ENCODE data around the gene TIFAB.
A peak's percentile ranks its signal among the peaks of the same experiment; 100 is the strongest.

The TIFAB gene

GRCh38 chr5:135458356-135458755 lies 6.2 kb upstream of the TIFAB start:
- DNase-seq (ENCODE audit: low read depth) = no peak

DNA sequence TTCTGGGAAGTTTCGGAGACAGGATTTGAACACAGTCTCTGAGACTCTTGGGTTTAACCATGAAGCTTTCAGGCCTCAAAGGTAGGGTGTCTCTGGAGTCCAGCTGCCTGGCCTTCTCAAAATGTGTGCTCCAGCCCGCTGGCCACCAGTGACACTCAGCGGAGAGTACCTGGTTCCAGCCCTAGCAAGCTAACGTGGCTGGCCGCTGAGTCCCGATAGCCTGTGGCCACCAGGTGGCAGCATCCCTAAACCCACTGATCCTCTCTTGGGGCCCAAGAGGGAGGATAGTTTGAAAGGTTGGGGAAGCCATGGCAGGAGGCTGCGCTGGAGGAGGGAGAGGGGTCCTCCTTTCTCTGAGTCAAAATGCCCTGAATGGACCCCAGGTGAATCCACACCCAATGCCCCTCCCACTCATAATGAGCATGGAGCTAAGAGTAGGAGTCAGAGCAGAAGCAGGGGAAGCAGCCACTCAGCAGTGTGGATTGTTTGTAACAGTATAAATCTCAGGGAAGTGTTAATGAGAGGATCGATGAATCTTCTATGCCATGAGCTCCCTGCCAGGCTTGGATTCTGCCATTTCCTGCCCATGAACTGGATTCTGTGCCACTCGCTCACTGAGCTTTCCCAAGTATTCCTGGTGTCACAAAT lies 5.4 kb upstream of the TIFAB start:
- peak; percentile 68 for DNase-seq (ENCODE audit: low read depth)

DNA sequence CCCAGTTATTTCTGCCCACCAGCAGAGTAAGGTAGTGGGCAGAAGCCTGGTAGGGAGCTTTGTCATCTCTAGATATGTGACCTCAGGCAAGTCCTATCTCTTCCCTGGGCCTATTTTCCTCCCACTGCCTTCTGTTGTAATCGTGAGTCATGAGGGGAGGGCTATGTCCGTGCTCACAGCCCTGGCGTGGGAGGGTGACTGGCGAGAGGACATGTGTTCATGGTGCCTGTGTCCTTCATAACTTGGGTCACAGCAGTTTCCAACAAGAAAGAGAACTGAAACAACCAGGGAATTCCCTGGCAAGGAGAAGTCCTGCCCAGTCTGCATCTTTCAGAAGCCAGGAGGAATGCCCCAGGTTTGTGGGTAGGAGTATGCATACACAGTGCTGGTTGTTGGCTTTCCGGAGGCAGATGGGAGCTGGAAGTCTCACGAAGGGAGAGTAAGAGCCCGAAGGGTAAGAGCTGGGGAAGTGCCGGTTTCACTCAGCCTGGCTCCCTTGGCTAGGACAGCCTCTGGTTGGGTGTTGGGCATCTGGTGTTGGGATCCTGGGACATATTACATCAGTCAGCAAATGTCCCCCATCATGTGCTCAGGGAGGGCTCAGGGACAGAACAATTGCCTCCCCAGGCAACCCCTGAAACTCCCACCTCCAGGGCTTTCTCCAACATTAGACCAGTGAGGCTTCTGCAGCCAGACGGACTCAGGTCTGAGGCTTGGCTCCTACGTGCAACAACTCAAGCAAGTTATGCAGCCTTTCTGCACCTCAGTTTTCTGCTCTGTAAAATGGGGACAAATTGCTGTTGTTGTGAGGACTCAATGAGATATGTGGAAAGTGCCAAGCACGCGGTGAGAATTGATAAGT lies 4.3 kb upstream of the TIFAB start:
- DNase-seq (ENCODE audit: low read depth) = peak; percentile 95

- DNase-seq (ENCODE audit: low read depth) = no peak
These were observed 3.7 kb upstream of the TIFAB start for GRCh38 chr5:135455876-135456237.

DNA sequence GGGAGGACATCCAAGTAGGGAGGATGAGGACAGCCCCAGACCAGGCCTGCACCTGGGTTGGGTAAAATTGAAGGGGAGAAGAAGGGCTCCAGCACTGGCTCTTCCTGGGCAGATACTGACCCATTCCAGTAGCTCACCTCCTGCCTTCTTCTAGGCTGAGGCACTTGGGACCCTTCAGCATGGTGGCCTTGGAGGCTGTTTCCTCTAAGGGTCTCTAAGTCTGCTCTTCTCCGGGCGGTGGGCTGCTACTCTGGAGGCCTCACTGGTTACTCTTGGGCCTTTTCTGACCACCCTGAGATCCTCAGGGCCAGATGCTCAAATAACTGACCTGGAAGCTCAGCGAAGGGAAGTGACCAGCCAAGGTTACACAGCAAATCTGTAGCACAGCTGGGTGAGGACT lies 2.8 kb upstream of the TIFAB start:
- DNase-seq (ENCODE audit: low read depth) = no peak

GRCh38 chr5:135453613-135454012 lies 1.5 kb upstream of the TIFAB start:
- DNase-seq (ENCODE audit: low read depth) = no peak

DNA sequence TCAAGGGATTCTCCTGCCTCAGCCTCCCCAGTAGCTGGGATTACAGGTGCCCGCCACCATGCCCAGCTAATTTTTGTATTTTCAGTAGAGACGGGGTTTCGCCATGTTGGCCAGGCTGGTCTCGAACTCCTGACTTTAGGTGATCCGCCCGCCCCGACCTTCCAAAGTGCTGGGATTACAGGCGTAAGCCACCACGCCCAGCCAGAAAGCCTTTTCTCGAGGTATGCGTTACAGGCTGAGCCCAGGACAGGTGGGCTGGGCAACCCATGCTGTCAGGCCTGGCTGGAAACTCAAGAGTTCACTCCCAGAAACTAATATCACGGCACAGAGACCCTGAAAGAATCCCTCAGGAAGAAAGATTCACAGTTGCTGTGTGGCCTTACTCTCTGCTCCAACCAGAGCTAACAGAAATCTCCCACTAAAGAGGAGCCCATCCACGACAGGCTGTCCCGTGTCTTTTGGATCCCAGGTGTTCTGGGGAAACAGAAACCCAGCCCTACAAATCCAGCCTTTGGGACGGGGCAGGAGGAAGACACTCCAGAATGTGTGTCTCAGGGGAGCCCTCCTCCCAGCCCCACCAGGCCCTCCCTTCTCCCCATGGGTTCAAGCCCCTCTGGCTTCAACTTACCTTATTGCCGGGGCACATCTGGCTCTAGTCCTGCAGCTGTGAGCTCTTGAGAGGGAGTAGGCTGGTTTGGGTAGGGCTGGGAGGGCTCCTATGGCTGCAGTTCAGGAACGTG lies 400 bp downstream of the TIFAB start:
- no peak for DNase-seq (ENCODE audit: low read depth)

- DNase-seq (ENCODE audit: low read depth) = no peak
These were observed 1.2 kb downstream of the TIFAB start for GRCh38 chr5:135450952-135451351.

GRCh38 chr5:135450336-135450735 lies 1.8 kb downstream of the TIFAB start:
- DNase-seq (ENCODE audit: low read depth) = no peak

GRCh38 chr5:135449644-135450043 lies 2.5 kb downstream of the TIFAB start:
- no peak for DNase-seq (ENCODE audit: low read depth)

DNA sequence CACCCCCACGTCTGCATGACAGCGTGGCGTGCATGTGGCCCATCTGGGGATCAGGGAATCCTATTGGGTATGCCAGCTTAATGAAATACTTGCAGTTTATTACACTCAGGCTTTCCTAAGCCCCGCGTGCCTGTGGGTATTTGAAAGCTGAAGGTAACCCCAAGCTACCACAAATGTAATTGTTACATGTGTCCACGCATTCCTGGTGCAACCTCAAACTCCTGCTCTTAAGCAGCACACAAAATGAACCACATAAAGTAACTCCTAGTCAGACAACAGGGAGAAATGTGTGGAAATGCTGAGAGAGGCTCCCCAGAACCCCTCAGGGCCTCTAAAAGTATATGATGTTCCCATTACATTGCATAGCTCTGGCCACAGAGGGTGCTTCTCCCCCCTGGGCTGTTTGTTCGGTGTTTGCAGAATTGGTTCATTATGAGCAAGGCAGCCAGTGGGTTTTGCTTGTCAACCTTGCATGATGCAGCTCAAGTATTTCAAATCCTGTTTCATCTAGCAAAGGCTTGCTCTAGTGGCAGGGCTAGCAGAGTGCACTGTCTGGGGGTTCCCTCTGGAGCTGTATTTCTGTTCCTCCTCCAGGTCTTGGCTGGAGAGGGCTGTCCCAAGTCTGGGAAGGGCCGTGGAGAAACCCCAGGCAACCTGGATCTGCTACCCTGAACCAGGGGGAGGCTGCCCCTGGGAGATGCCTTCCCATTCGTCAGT lies 3.2 kb downstream of the TIFAB start:
- DNase-seq (ENCODE audit: low read depth) = no peak

DNA sequence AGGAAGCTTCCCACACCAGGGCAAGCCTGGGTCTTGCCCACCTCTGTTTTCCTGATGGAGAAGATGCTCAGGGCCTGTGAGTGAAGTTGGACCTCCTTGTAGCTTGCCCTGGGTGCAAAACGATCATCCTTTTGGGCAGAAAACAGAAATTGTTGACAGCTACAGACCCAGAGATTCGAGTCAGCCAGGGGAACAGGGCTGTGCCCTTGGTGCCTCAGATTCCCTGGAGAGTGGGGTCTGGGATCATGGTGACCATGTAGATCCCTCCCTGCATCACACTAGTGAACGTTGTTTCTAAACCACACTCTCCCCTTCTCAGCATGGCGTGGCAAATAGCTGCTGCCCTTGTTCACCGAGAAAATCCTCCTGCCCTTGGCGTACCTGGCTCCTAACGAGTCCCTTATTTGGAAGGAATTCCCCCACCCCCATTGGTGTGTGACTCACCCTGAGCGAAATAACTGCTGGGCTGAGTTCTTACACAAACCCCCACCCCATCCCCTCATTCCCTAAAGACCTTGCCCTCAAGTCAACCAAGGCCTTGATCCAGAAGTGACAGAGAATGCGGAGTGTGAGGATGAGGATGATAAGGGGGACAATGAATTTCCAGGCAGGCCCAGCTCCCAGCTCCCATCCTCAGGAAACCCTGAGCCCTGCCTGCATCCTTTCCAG lies 3.9 kb downstream of the TIFAB start:
- DNase-seq (ENCODE audit: low read depth) = no peak

DNA sequence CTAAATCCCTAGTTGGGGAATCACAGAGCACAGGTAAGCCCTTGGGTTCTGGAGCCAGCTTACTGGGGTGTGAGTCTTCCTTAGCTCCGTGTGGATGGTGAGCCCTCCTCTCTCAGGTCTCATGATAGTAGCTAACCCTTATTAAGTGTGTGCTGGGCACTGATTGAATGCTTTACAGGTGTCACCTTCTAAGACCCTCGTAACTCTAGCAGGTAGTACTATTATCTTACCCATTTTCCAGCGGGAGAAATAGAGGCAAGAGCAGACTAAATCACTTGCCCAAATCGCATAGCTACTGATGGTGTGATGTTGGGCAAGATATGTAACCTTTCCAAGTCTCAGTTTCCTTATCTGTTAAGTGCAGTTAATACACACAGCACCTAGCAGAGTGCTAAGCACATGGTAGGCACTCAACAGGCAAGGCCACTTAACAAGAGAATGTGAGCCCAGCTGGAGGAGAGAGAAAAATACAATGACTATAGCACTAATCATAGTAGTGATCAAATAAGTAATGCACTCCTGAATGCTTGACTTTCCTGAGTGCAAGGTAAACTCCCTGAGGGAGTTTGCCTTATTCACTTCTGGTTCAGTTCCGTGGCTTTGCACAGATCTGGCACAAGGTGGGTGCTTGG lies 4.7 kb downstream of the TIFAB start, which contains the start of gene DCANP1:
Gene DCANP1, minus strand, starts transcription at position 51 of the 632 bp plus-strand sequence. CDS start 240 bp downstream, outside the sequence.
- no peak for DNase-seq (ENCODE audit: low read depth)

DNA sequence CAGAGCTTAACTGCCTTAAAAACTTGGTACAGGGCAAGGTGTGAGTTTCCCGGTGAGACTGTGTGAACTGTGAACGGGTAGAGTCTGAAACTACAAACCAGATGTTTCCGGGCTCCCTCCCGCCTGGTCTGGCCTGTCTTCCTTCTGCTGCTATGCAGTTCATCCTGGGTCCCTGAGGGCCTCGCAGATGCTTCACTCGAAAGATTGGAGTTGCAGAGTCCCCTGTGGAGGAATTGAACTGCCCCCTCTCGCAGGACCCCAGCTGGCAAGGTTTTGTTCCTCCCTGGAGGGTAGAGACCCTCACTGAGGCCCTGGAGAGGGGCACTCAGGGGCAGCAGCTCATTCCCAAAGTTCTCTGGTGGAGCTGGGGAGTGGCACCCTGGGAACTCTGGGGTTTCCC lies 5.5 kb downstream of the TIFAB start:
- no peak for DNase-seq (ENCODE audit: low read depth)

- DNase-seq (ENCODE audit: low read depth) = no peak
These were observed 5.9 kb downstream of the TIFAB start for GRCh38 chr5:135446206-135446605.

GRCh38 chr5:135445306-135445985 lies 6.7 kb downstream of the TIFAB start:
- no peak for DNase-seq (ENCODE audit: low read depth)

DNA sequence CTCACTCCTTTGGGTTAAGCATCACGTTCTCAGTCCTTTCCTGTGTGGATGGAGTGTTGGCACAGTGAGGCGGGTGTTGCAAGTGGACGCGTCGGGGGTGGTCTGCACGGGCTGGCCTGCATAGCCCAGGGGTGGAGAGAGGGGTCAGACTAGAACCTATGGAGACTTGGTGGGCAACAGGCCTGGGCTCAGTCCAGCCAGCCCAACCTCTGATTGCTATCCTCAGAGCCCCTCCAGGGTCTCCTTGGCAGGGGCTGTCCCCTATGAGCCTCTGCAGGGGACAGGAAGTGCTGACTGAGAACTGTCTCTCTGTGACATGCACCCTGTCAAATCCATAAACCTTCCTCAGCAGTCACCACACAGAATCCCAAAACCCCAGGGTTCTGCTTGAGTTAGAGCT lies 7.3 kb downstream of the TIFAB start:
- DNase-seq (ENCODE audit: low read depth) = no peak

DNA sequence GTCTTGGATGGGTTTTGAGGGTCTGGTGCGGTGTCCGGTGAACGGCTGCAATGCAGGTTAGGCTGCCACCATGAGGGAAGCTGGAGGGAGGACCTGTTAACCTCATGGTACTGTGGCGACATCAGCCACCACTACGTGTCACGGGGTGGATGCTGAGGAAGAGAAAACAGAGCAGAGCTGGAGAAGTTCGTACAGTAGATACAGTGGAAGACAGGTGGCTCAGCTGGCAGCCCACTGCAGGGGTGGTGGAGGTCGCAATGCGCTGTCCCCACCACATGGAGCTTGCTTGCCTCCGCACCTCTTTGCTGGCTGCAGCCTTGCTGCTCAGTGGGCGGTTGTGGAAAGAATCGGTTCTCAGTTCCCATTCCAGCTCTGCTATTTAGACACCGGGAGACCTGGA lies 7.8 kb downstream of the TIFAB start:
- no peak for DNase-seq (ENCODE audit: low read depth)

DNA sequence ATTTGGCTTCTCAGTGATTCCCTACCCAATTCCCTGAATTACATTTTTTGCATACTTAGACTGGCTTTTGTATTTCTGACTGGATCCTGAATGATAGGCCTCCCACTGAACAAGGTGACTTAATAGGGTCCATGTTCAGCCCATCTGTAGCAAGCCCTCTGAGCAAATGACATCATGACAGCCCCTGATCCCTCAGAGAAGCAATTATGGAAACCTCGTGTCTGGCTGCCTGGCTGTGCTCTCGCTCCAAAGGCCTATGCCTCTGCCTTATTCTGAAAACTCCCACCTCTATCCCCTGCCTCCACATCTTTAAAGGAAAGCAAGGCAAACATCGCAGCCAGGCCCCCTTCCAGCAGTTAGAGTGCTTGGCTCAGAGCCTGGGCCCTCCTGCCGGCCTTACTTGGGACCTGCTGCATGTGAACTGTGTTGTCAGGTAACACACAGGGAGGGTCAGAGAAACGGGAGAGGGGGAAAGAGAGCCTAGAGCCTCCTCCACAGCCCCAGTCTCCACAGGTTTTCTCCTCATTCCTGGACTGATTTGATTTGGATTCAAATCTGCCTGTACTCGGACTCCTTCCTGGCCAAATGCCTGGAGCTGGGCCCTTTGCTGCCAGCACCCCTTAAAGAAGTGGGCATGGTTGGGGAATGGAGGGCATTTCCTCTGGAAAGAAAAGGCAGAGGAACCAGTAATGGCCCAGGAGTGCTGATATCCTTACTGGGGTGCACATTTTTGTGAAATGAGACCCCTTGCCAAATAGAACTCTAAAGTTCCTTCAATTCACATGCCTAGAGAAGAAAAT lies 8.8 kb downstream of the TIFAB start:
- no peak for DNase-seq (ENCODE audit: low read depth)

All from ELR (cell line).